Endothelial cell (in vitro differentiated cells): Measurements from ENCODE around the gene NAA30. TPM values are rescaled to one million over a fixed set of nuclear protein-coding genes. Genes with fewer than 3 reads are reported as not detected.
A peak's percentile ranks its signal among the peaks of the same experiment; 100 is the strongest.

Experiments used
- DNase-seq: peaks from one replicate; pipeline ENCODE4 v3.0.0; 2021; ENCODE audit warnings: low spot score
- H3K27ac Mint-ChIP-seq: one replicate; pipeline ENCODE4 v1.8.0; 2021; ENCODE audit warnings: mixed read lengths, inconsistent platforms; ENCODE audit not compliant: unreplicated experiment
- H3K27me3 Mint-ChIP-seq: one replicate; pipeline ENCODE4 v1.8.0; 2021; ENCODE audit warnings: mild to moderate bottlenecking, moderate library complexity, mixed read lengths, inconsistent platforms; ENCODE audit not compliant: unreplicated experiment
- H3K36me3 Mint-ChIP-seq: one replicate; pipeline ENCODE4 v1.8.0; 2021; ENCODE audit warnings: mild to moderate bottlenecking, low read depth, mixed read lengths, inconsistent platforms; ENCODE audit not compliant: unreplicated experiment
- H3K4me1 Mint-ChIP-seq: one replicate; pipeline ENCODE4 v1.8.0; 2021; ENCODE audit warnings: mild to moderate bottlenecking, mixed read lengths, inconsistent platforms; ENCODE audit not compliant: unreplicated experiment
- H3K4me3 Mint-ChIP-seq: one replicate; pipeline ENCODE4 v1.8.0; 2021; ENCODE audit warnings: mild to moderate bottlenecking, mixed read lengths, inconsistent platforms; ENCODE audit not compliant: unreplicated experiment
- H3K9me3 Mint-ChIP-seq: one replicate; pipeline ENCODE4 v1.8.0; 2021; ENCODE audit warnings: mixed read lengths, inconsistent platforms; ENCODE audit not compliant: unreplicated experiment
- CTCF ChIP-seq: fragments of 200-600 bp; sonication (generic); IDR thresholded peaks from one replicate; pipeline ENCODE4 v1.5.0; 2021; ENCODE audit warnings: antibody characterized with exemption; ENCODE audit not compliant: unreplicated experiment
- total RNA-seq: library from RNA; stranded (reverse); fragmentation: NEBNext Ultra II Directional; extraction: Animal tissue kit (Norgen Biotek cat#: 25700); gene quantifications from one replicate; pipeline ENCODE4 v1.2.1, GENCODE V29; 2021; ENCODE audit not compliant: unreplicated experiment

NAA30 gene
- total RNA-seq, 1 donor from 2014 or later = 45.7 TPM

- Mint-ChIP-seq H3K4me1 (peaks cover 35% of the 10 kb centered on the region), H3K27me3 (no peaks in the 10 kb centered on the region), H3K27ac (peak overlapping the region; percentile 19), H3K4me3 (peak overlapping the region; percentile 10), H3K36me3 (peaks cover 12% of the 10 kb centered on the region), H3K9me3 (no peaks in the 10 kb centered on the region)
- DNase-seq = no peak
- TF ChIP-seq CTCF = no peak
Measured at GRCh38 chr14:57408037-57408436, 17.7 kb downstream of the NAA30 start.

- TF ChIP-seq CTCF = no peak
- H3K27ac Mint-ChIP-seq = no peak overlapping the region
- no peak for DNase-seq
- no peak overlapping the region for H3K4me3 Mint-ChIP-seq
- H3K9me3 Mint-ChIP-seq = no peaks in the 10 kb centered on the region
- no peaks in the 10 kb centered on the region for H3K27me3 Mint-ChIP-seq
- H3K4me1 Mint-ChIP-seq = peaks cover 35% of the 10 kb centered on the region
- peaks cover 12% of the 10 kb centered on the region for H3K36me3 Mint-ChIP-seq
Measured at GRCh38 chr14:57408634-57409033, 18.2 kb downstream of the NAA30 start.

- Mint-ChIP-seq H3K4me1 (peaks cover 25% of the 10 kb centered on the region), H3K36me3 (peaks cover 8% of the 10 kb centered on the region), H3K27me3 (no peaks in the 10 kb centered on the region), H3K4me3 (no peak overlapping the region), H3K9me3 (no peaks in the 10 kb centered on the region), H3K27ac (no peak overlapping the region)
- TF ChIP-seq CTCF = no peak
- no peak for DNase-seq
Measured at GRCh38 chr14:57412341-57412740, 22.0 kb downstream of the NAA30 start.

- Mint-ChIP-seq H3K9me3 (no peaks in the 10 kb centered on the region), H3K27me3 (no peaks in the 10 kb centered on the region), H3K4me3 (no peak overlapping the region), H3K4me1 (peaks cover 16% of the 10 kb centered on the region), H3K36me3 (no peaks in the 10 kb centered on the region), H3K27ac (no peak overlapping the region)
- no peak for DNase-seq
- TF ChIP-seq CTCF = no peak
Measured at GRCh38 chr14:57413849-57414248, 23.5 kb downstream of the NAA30 start.

- no peaks in the 10 kb centered on the region for H3K36me3 Mint-ChIP-seq
- no peak for TF ChIP-seq CTCF
- no peak overlapping the region for H3K4me3 Mint-ChIP-seq
- peaks cover 9% of the 10 kb centered on the region for H3K4me1 Mint-ChIP-seq
- no peaks in the 10 kb centered on the region for H3K9me3 Mint-ChIP-seq
- H3K27ac Mint-ChIP-seq = no peak overlapping the region
- no peak for DNase-seq
- H3K27me3 Mint-ChIP-seq = no peaks in the 10 kb centered on the region
Measured at GRCh38 chr14:57417228-57417627, 26.8 kb downstream of the NAA30 start.
